HL-60 (cell line): Measurements from ENCODE around the gene SLC23A3.

ENCODE experiments used
- CTCF ChIP-seq: IDR thresholded peaks from one replicate; pipeline ENCODE4 v1.5.1; 2011; ENCODE audit warnings: low read length, control low read depth, inconsistent platforms; ENCODE audit not compliant: insufficient read depth
- POLR2AphosphoS5 ChIP-seq: IDR thresholded peaks from 2 replicates; pipeline ENCODE4 v1.6.1; 2012; ENCODE audit warnings: low read depth
- REST ChIP-seq: IDR thresholded peaks from 2 replicates; pipeline ENCODE4 v1.6.1; 2012; ENCODE audit warnings: low read depth; ENCODE audit not compliant: insufficient replicate concordance
- SPI1 ChIP-seq: IDR thresholded peaks from 2 replicates; pipeline ENCODE4 v1.6.1; 2012; ENCODE audit warnings: low read depth, mild to moderate bottlenecking, borderline replicate concordance

DNA sequence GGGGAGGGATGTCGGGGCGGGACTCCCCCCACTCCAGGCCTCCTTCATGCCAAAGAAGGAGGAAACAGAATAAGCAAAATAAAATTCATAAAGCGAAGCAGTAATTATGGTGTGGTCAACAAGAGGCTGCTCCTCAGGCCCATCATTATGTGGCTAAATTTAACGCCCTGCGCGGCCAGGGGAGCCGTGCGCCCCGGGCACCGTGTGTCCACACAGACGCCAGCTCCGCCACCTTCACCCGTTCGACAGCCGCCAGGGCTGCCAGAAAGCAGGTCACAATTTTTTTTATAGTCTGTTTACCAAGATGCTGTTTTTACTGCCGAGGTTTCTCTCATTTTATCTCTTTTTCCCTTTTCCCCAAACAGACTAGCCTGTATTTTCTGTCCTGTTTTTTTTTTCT, 40.2 kb downstream of the SLC23A3 start:
- TF ChIP-seq CTCF (no peak), POLR2AphosphoS5 (no peak), SPI1 (no peak), REST (no peak)
